GM12874 (cell line): ENCODE data around the gene CMKLR1.

Experiments
- TF ChIP-seq, protein P1 (sequence below): IDR thresholded peaks from 2 replicates; pipeline ENCODE4 v1.5.1; 2011; ENCODE audit warnings: low read depth, mild to moderate bottlenecking, control low read depth, low read length, moderate library complexity; ENCODE audit not compliant: insufficient read depth

Gene CMKLR1

GRCh38 chr12:108254030-108254429 is 85.1 kb downstream of the CMKLR1 start:
- TF ChIP-seq, protein P1, sequence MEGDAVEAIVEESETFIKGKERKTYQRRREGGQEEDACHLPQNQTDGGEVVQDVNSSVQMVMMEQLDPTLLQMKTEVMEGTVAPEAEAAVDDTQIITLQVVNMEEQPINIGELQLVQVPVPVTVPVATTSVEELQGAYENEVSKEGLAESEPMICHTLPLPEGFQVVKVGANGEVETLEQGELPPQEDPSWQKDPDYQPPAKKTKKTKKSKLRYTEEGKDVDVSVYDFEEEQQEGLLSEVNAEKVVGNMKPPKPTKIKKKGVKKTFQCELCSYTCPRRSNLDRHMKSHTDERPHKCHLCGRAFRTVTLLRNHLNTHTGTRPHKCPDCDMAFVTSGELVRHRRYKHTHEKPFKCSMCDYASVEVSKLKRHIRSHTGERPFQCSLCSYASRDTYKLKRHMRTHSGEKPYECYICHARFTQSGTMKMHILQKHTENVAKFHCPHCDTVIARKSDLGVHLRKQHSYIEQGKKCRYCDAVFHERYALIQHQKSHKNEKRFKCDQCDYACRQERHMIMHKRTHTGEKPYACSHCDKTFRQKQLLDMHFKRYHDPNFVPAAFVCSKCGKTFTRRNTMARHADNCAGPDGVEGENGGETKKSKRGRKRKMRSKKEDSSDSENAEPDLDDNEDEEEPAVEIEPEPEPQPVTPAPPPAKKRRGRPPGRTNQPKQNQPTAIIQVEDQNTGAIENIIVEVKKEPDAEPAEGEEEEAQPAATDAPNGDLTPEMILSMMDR, result no peak

GRCh38 chr12:108253540-108253939 is 85.6 kb downstream of the CMKLR1 start:
- TF ChIP-seq, protein P1, result no peak

- TF ChIP-seq, protein P1, result no peak
Measured at GRCh38 chr12:108252523-108252922, 86.6 kb downstream of the CMKLR1 start.

GRCh38 chr12:108248011-108248410 is 91.1 kb downstream of the CMKLR1 start:
- TF ChIP-seq, protein P1, result no peak

- TF ChIP-seq, protein P1, result no peak
Measured at GRCh38 chr12:108247130-108247529, 92.0 kb downstream of the CMKLR1 start.

GRCh38 chr12:108241986-108242703 is 97.0 kb downstream of the CMKLR1 start:
- TF ChIP-seq, protein P1, result no peak

DNA sequence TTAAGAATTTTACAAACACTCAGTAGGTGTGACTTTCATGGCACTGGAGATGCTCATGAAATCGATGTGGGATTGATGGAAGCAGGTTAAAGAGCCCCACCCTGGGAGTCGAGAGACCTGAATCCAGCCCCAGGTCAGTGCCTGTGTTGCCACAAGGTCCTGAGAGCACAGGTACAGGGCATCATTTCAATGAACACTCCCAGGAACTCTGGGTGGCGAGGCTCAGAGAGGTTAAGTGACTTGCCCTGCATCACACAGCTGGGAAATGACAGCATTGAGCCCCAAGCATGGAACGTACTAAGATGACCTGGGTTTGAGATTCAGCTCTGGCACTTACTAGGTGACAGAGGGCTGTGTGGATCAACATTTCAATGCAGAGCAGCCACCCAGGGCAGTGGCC is 98.2 kb downstream of the CMKLR1 start:
- TF ChIP-seq, protein P1, result no peak
